Vagina (tissue), 2 donors: ENCODE results near the gene GINS3. TPM values are rescaled to one million over a fixed set of nuclear protein-coding genes. Genes with fewer than 3 reads are reported as not detected.

ENCODE experiments used
- DNase-seq, 2 donors: peaks; one replicate each; pipeline ENCODE4 v3.0.0-alpha.2; 2017; ENCODE audit errors: extremely low spot score in 2 of 2
- H3K27ac ChIP-seq: fragments of 200-600 bp; sonication (generic); one replicate; pipeline ENCODE4 v1.5.1; 2019
- H3K27me3 ChIP-seq: fragments of 200-600 bp; sonication (generic); one replicate; pipeline ENCODE4 v1.5.1; 2019
- H3K36me3 ChIP-seq, 2 donors: fragments of 200-600 bp; sonication (generic); one replicate each; pipeline ENCODE4 v1.5.1; 2017 to 2019
- H3K4me1 ChIP-seq: fragments of 200-600 bp; sonication (generic); one replicate; pipeline ENCODE4 v1.5.1; 2019
- H3K4me3 ChIP-seq, 2 donors: fragments of 200-600 bp; sonication (generic); 1 replicate in 1 of 2; 2 replicates in 1 of 2; pipeline ENCODE4 v1.5.1; 2016 to 2019
- H3K9me3 ChIP-seq: fragments of 200-600 bp; sonication (generic); one replicate; pipeline ENCODE4 v1.5.1; 2019
- CTCF ChIP-seq, 3 experiments: fragments of 450-650 bp in 2 of 3; fragments of 200-600 bp in 1 of 3; sonication (generic) in 1 of 3; IDR thresholded peaks; one replicate each; pipeline ENCODE4 v1.5.1; 2017 to 2019; ENCODE audit warnings: antibody characterized with exemption in 3 of 3, mild to moderate bottlenecking in 2 of 3, moderate library complexity in 2 of 3
- POLR2A ChIP-seq, 2 donors: fragments of 450-650 bp; IDR thresholded peaks; one replicate each; pipeline ENCODE4 v1.6.1; 2017; ENCODE audit warnings: antibody characterized with exemption in 2 of 2, mild to moderate bottlenecking in 2 of 2, moderate library complexity in 2 of 2
- POLR2AphosphoS5 ChIP-seq, 2 donors: sonication (generic); formaldehyde crosslinking; IDR thresholded peaks; one replicate each; pipeline ENCODE4 v1.9.0; 2017; ENCODE audit warnings: antibody characterized with exemption in 2 of 2, mild to moderate bottlenecking in 2 of 2, low read depth in 1 of 2; ENCODE audit not compliant: insufficient read depth in 1 of 2
- intact Hi-C: fragments of 100-400 bp; cut with DNase I; formaldehyde crosslinking; loops from one replicate; pipeline ENCODE4 v1.15.1; 2023
- total RNA-seq: library from RNA; depleted of rRNA; stranded (reverse); fragments of >200 nt; gene quantifications from one replicate; pipeline ENCODE4 v1.2.3, GENCODE V29; 2016

The GINS3 gene
- 7.4 TPM for total RNA-seq

DNA sequence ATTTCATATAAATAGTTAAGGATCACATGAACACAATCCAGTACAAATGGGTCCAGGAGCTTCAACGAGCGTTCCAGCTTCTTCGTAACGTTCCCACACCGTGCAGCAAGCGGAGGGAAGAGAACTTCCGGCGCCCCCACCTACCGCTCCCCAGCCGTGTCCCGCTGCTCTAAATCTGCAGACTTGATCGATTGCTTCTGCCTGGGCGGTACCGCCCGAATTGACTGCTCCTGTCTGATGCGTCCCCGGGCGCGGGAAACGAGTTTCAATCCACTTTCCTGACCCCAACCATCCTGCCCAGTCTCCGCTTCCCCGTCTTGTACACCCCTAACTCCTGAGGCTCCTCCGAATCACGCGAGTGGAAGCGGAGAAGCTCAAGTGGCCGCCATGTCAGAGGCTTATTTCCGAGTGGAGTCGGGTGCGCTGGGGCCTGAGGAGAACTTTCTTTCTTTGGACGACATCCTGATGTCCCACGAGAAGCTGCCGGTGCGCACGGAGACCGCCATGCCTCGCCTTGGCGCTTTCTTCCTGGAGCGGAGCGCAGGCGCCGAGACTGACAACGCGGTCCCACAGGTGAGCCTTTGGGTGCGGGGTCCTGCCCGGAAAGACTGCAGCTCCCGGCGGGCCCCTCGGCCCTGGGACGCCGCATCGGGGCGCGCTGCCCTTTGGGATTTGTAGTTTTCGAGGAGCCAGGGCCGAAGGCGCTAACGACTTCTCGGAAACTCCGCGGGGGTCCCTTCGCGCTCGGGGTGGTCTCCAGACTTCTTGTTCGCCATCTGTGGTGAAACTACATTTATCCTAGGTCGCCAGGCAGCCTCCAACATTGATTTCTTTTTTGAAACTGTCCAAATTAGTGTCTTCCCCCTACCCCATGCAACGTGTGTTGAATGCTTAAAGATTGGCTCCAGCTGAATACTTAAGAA lies at the start of gene GINS3:
Gene GINS3 (plus strand): TSS at position 257 of the 923 bp plus-strand sequence. CDS start 131 bp downstream, at position 388.
- TF ChIP-seq CTCF (IDR thresholded peaks at IDR 0.05) (no peak), POLR2AphosphoS5 (IDR thresholded peaks at IDR 0.05; ENCODE audit: insufficient read depth in 1 of 2, low read depth in 1 of 2) (peak; percentile 78 to 84)
- H3K36me3 ChIP-seq, result no peaks in the 10 kb centered on the region
- no peak for DNase-seq
- peaks cover 11% of the 10 kb centered on the region for H3K4me1 ChIP-seq
- H3K27me3 ChIP-seq, result no peaks in the 10 kb centered on the region
- no peaks in the 10 kb centered on the region for H3K9me3 ChIP-seq
- H3K27ac ChIP-seq, result peak within 1 kb of the TSS; percentile 77
- intact Hi-C loops, result no loop called here
- H3K4me3 ChIP-seq, result peak within 1 kb of the TSS; percentile 81 to 83

- TF ChIP-seq CTCF (IDR thresholded peaks at IDR 0.05) (no peak), POLR2AphosphoS5 (IDR thresholded peaks at IDR 0.05; ENCODE audit: insufficient read depth in 1 of 2, low read depth in 1 of 2) (no peak), POLR2A (IDR thresholded peaks at IDR 0.05) (no peak)
- Histone ChIP-seq H3K4me1 (peaks cover 11% of the 10 kb centered on the region), H3K9me3 (no peaks in the 10 kb centered on the region), H3K27ac (no peak overlapping the region), H3K27me3 (no peaks in the 10 kb centered on the region), H3K36me3 (no peaks in the 10 kb centered on the region), H3K4me3 (no peak overlapping the region)
- no peak for DNase-seq
- intact Hi-C loops, result no loop called here
Measured at GRCh38 chr16:58343562-58343961, 48.7 kb upstream of the GINS3 start.

DNA sequence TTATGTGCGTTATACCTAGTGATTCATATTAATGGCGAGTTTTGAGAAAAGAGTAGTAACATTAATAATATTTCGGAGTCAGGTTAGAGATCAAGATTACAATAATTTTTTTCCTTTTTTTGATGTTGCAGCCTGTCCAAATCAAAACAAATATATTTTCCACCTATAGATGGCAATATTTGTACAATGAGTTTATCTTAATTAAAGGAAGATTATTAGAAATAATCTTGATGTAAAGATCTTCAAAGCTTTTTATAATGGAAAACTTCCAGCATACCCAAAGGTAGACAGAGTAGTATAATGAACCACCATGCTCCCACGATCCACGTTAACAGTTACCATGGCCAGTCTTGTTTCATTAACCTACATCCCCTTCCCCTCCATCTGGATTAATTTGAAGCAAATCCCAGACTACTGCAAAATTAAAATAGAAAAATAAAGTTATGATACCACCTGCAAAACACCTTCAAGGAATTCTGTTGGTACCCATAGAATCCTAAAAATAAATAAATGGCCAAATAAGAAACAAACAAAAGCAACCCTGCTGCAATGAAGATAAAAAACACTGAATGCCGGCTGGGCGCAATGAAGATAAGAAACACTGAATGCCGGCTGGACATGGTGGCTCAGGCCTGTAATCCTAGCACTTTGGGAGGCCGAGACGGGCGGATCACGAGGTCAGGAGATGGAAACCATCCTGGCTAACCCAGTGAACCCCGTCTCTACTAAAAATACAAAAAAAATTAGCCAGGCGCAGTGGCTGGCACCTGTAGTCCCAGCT lies 46.5 kb upstream of the GINS3 start:
- intact Hi-C loops, result no loop called here

DNA sequence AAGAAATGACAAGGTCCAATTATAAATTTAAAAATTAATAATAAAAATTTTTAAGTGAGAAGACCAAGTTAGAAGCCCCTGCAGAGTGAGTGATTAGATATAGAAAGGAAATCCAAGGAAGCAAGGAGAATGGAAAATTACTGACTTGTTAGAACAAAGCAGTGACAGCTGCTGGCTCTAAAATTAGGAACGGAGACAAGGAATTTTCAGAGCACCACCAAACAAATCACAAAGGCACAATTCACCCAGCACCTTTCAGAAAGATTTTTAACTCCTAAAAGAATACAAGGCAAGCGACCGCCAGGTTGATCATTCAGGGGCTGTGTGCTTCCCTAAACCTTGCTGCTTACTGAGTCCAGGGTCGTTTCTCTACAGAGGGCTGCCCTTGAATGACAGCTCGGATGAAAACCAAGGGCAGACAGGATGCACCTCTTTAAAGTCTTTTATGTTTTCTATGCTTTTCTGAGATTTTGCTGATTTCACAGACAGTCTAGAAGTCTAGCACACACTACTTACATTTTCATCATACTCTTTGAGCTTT lies 45.4 kb upstream of the GINS3 start:
- Histone ChIP-seq H3K36me3 (no peaks in the 10 kb centered on the region), H3K4me3 (no peak overlapping the region), H3K27me3 (no peaks in the 10 kb centered on the region), H3K27ac (no peak overlapping the region), H3K4me1 (peaks cover 11% of the 10 kb centered on the region), H3K9me3 (no peaks in the 10 kb centered on the region)
- no peak for DNase-seq
- intact Hi-C loops, result no loop called here
- TF ChIP-seq POLR2A (IDR thresholded peaks at IDR 0.05) (no peak), POLR2AphosphoS5 (IDR thresholded peaks at IDR 0.05; ENCODE audit: insufficient read depth in 1 of 2, low read depth in 1 of 2) (no peak), CTCF (IDR thresholded peaks at IDR 0.05) (no peak)

More for the DNA sequence above, 46.5 kb upstream of the GINS3 start:
- Histone ChIP-seq H3K27me3 (no peaks in the 10 kb centered on the region), H3K4me1 (peaks cover 11% of the 10 kb centered on the region), H3K4me3 (no peak overlapping the region), H3K9me3 (no peaks in the 10 kb centered on the region), H3K27ac (no peak overlapping the region), H3K36me3 (no peaks in the 10 kb centered on the region)
- no peak for DNase-seq
- TF ChIP-seq POLR2A (IDR thresholded peaks at IDR 0.05), result no peak
- no peak for TF ChIP-seq POLR2AphosphoS5 (IDR thresholded peaks at IDR 0.05; ENCODE audit: insufficient read depth in 1 of 2, low read depth in 1 of 2)
- TF ChIP-seq CTCF (IDR thresholded peaks at IDR 0.05), result no peak
